ENCODE results near the gene GLP2R.

GLP2R gene

GRCh38 chr17:9926150-9926804 lies 100.6 kb downstream of the GLP2R start:
- no peak for DNase-seq

- DNase-seq, result no peak
Measured at GRCh38 chr17:9928601-9929333, 103.0 kb downstream of the GLP2R start.

GRCh38 chr17:9929871-9930270 lies 104.1 kb downstream of the GLP2R start:
- DNase-seq, result no peak

- DNase-seq, result no peak
Measured at GRCh38 chr17:9931144-9931741, 105.5 kb downstream of the GLP2R start.

GRCh38 chr17:9932491-9932890 lies 106.8 kb downstream of the GLP2R start:
- no peak for DNase-seq

GRCh38 chr17:9934331-9934730 lies 108.6 kb downstream of the GLP2R start:
- no peak for DNase-seq

GRCh38 chr17:9935408-9935807 lies 109.7 kb downstream of the GLP2R start:
- no peak for DNase-seq

GRCh38 chr17:9936095-9936494 lies 110.4 kb downstream of the GLP2R start:
- DNase-seq, result no peak

GRCh38 chr17:9937241-9937761 lies 111.6 kb downstream of the GLP2R start:
- no peak for DNase-seq

GRCh38 chr17:9937901-9938300 lies 112.2 kb downstream of the GLP2R start:
- no peak for DNase-seq

GRCh38 chr17:9938764-9939163 lies 113.0 kb downstream of the GLP2R start:
- no peak for DNase-seq

GRCh38 chr17:9940841-9941240 lies 115.1 kb downstream of the GLP2R start:
- no peak for DNase-seq

- no peak for DNase-seq
Measured at GRCh38 chr17:9941305-9941704, 115.6 kb downstream of the GLP2R start.
